Cardiac fibroblast (primary cell): ENCODE results near the gene LMCD1.

Experiments used
- DNase-seq, 2 donors: peaks; one replicate each; pipeline versions ENCODE4 v3.0.0 to v3.0.0-alpha.2; 2010; ENCODE audit warnings: low read depth in 2 of 2
- H3K4me3 ChIP-seq, 2 donors: replicated peaks in 1 of 2; 1 replicate in 1 of 2; 2 replicates in 1 of 2; pipeline ENCODE4 v1.5.1; 2011; ENCODE audit warnings: low read depth in 2 of 2, low read length in 2 of 2, mild to moderate bottlenecking in 2 of 2, moderate library complexity in 1 of 2
- CTCF ChIP-seq: IDR thresholded peaks from one replicate; pipeline ENCODE4 v1.5.1; 2011; ENCODE audit warnings: low read depth, mild to moderate bottlenecking, low read length, inconsistent platforms

Gene LMCD1

GRCh38 chr3:8470801-8471200, 30.8 kb upstream of the LMCD1 start:
- no peak for DNase-seq
- TF ChIP-seq CTCF = no peak
- no peak overlapping the region for H3K4me3 ChIP-seq

- no peak overlapping the region for H3K4me3 ChIP-seq
- TF ChIP-seq CTCF = no peak
- no peak for DNase-seq
These were observed 29.1 kb upstream of the LMCD1 start for GRCh38 chr3:8472549-8472948.

DNA sequence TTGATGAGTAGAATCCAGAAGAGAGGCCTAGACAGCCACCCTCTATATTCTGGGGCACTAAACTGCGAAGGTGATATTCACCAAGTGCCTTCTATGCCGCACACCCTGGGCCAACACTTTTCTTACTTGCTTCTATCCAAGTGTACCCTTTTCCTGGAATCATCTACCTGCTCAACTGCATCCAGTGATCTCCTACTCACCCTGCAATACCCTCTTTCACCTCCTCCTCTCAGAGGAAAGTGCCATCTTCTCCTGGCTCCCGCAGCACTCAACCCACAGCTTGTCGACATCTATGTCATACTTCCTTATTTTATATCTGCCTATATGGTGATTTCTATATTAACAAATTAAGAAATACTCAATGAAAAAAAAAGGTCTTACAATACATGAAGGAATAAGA, 28.6 kb upstream of the LMCD1 start:
- no peak for DNase-seq
- H3K4me3 ChIP-seq = no peak overlapping the region
- no peak for TF ChIP-seq CTCF

GRCh38 chr3:8473990-8474389, 27.6 kb upstream of the LMCD1 start:
- TF ChIP-seq CTCF = no peak
- H3K4me3 ChIP-seq = no peak overlapping the region
- DNase-seq = no peak

- no peak for TF ChIP-seq CTCF
- H3K4me3 ChIP-seq = no peak overlapping the region
- DNase-seq = no peak
These were observed 26.6 kb upstream of the LMCD1 start for GRCh38 chr3:8474991-8475390.

DNA sequence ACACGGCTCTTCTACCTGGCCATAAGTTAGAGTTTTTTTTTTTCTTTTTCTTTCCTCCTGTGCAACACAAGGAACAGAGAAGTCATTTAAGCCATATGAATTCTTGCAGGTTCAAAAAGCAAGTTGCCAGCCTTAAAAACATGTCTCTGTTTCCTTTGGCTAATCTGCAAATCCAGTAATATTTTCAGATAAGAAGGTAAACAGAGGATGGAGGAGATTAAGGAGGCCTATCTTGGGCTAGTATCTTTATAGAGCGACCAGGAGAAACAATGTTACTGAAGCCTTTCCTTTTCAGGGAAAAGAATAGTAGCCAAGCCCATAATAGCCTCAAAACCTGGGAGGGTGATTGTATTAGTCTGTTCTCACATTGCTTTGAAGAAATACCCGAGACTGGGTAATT, 20.9 kb upstream of the LMCD1 start:
- no peak for DNase-seq
- H3K4me3 ChIP-seq = no peak overlapping the region
- no peak for TF ChIP-seq CTCF

DNA sequence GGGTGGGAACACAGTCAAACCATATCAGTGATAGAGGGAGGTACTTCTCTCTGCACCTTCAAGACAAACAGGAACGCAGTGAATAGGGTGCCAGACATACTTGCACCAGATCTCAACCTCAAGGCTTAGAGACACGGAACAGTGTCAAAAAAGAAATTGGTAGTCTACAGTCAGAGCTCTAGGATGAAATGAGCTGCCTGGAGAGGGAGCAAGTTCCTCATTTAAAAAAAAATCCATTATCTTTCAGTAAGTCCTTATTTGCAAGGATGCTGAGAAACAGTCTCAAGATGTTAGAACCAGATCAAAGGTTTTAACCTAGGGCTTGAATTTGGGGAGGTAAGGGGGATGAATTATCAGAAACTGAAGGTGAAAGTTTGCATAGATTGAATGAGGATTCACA, 20.2 kb upstream of the LMCD1 start:
- no peak for TF ChIP-seq CTCF
- peak in 1 of 2 donors; percentile 46 for DNase-seq
- H3K4me3 ChIP-seq = no peak overlapping the region
